HepG2 (cell line): Measurements from ENCODE around the gene HIRA. TPM values are rescaled to one million over a fixed set of nuclear protein-coding genes. Genes with fewer than 3 reads are reported as not detected.

Experiments
- ATAC-seq: fragments of 200-7000 bp; cut with Tn5 transposase; 3 replicates; pipeline ENCODE4 v1.9.1; 2020; ENCODE audit warnings: mild to moderate bottlenecking, moderate library complexity
- BruUV-seq: library from RNA; stranded (reverse); fragments of 400-500 nt; replicated peaks from 2 replicates; lab custom pipeline; 2021; lab: Mats Ljungman, UMichigan
- CTCF ChIA-PET: fragments of 300-600 bp; formaldehyde crosslinking; extraction: SDS; loops from one replicate; lab custom pipeline; 2021; ENCODE audit warnings: low total read pairs, inconsistent platforms, low intra/inter-chr PET ratio; lab: Yijun Ruan, JAX
- POLR2A ChIA-PET: fragments of 350-600 bp; sonication (Branson Sonifier 250); formaldehyde crosslinking; loops from one replicate; lab custom pipeline; 2020; ENCODE audit warnings: antibody characterized with exemption, inconsistent platforms; lab: Yijun Ruan, JAX
- DNase-seq: peaks from one replicate; pipeline ENCODE4 v3.0.0-alpha.2; 2015; ENCODE audit warnings: low spot score
- FAIRE-seq: peaks from 3 replicates; lab custom pipeline; 2011; peaks lifted over from hg19 to GRCh38; lab: Jason Lieb, UNC
- H2AFZ ChIP-seq: one replicate; pipeline ENCODE4 v1.6.1; 2011; ENCODE audit warnings: low read length, inconsistent platforms
- H3K27ac ChIP-seq: fragments of 300-600 bp; 3 replicates; pipeline ENCODE4 v1.8.0; 2011; ENCODE audit warnings: mixed run types, mild to moderate bottlenecking, mixed read lengths, low read length, inconsistent platforms; ENCODE audit not compliant: insufficient read depth; ENCODE audit errors: extremely low read length
- H3K27me3 ChIP-seq, 2 experiments: fragments of 200-600 bp in 1 of 2; 2 replicates in 1 of 2; 3 replicates in 1 of 2; pipeline versions ENCODE4 v1.6.0 to v1.8.0; 2011; ENCODE audit warnings: low read length in 2 of 2, mild to moderate bottlenecking in 2 of 2, moderate library complexity in 2 of 2, inconsistent platforms in 1 of 2; ENCODE audit not compliant: insufficient read depth in 2 of 2, control insufficient read depth in 1 of 2
- H3K36me3 ChIP-seq, 2 experiments: fragments of 200-600 bp in 1 of 2; replicated peaks in 1 of 2; 2 replicates in 1 of 2; 3 replicates in 1 of 2; pipeline versions ENCODE4 v1.5.1 to v1.8.0; 2011; ENCODE audit warnings: low read length in 2 of 2, inconsistent platforms in 1 of 2; ENCODE audit not compliant: insufficient read depth in 2 of 2, control insufficient read depth in 1 of 2
- H3K4me1 ChIP-seq: 2 replicates; pipeline ENCODE4 v1.5.1; 2012; ENCODE audit warnings: low read length, inconsistent platforms; ENCODE audit not compliant: insufficient read depth
- H3K4me2 ChIP-seq: 2 replicates; pipeline ENCODE4 v1.6.0; 2011; ENCODE audit warnings: low read depth, low read length, inconsistent platforms
- H3K4me3 ChIP-seq, 3 experiments: fragments of 200-600 bp in 1 of 3; sonication (generic), shearing (Covaris generic) in 1 of 3; replicated peaks in 1 of 3; 2 replicates each; pipeline ENCODE4 v1.5.1; 2011 to 2016; ENCODE audit warnings: low read length in 3 of 3, inconsistent platforms in 2 of 3, low read depth in 2 of 3, mild to moderate bottlenecking in 2 of 3, control low read depth in 1 of 3, mixed read lengths in 1 of 3; ENCODE audit not compliant: insufficient read depth in 1 of 3
- H3K79me2 ChIP-seq: one replicate; pipeline ENCODE4 v1.6.1; 2011; ENCODE audit warnings: low read length, inconsistent platforms; ENCODE audit not compliant: insufficient read depth
- H3K9ac ChIP-seq: 2 replicates; pipeline ENCODE4 v1.6.0; 2011; ENCODE audit warnings: mild to moderate bottlenecking, low read depth, low read length, inconsistent platforms; ENCODE audit not compliant: insufficient read depth
- H3K9me3 ChIP-seq: 2 replicates; pipeline ENCODE4 v1.5.1; 2012; ENCODE audit warnings: mild to moderate bottlenecking, low read length
- H4K20me1 ChIP-seq: 2 replicates; pipeline ENCODE4 v1.6.0; 2011; ENCODE audit warnings: inconsistent platforms, mild to moderate bottlenecking, low read length, moderate library complexity; ENCODE audit not compliant: insufficient read depth
- AHDC1 ChIP-seq: sonication (generic); formaldehyde crosslinking; IDR thresholded peaks from 2 replicates; pipeline ENCODE4 v1.5.1; 2020; ENCODE audit warnings: mild to moderate bottlenecking, missing genetic modification reagents, borderline replicate concordance
- ATF7-NPFF ChIP-seq: sonication (generic); formaldehyde crosslinking; IDR thresholded peaks from 2 replicates; pipeline ENCODE4 v1.8.1; 2023; ENCODE audit warnings: mild to moderate bottlenecking, low read depth, missing genetic modification reagents, moderate library complexity
- CBX2 ChIP-seq, 2 experiments: fragments of 200-600 bp in 1 of 2; sonication (generic); formaldehyde crosslinking in 1 of 2; IDR thresholded peaks; 2 replicates each; pipeline versions ENCODE4 v1.7.0 to v1.8.1; 2018 to 2022; ENCODE audit warnings: low read depth in 2 of 2, low read length in 1 of 2, mild to moderate bottlenecking in 1 of 2, missing genetic modification reagents in 1 of 2
- CEBPB ChIP-seq: IDR thresholded peaks from 2 replicates; pipeline ENCODE4 v1.6.1; 2011; ENCODE audit warnings: low read depth, low read length, improper control_type of control experiment, borderline replicate concordance
- CREB1 ChIP-seq, 2 experiments: fragments of 450-650 bp in 1 of 2; IDR thresholded peaks; 2 replicates each; pipeline ENCODE4 v1.6.1; 2016 to 2017; ENCODE audit warnings: control low read depth in 1 of 2, mild to moderate bottlenecking in 1 of 2, missing compliant biosample characterization in 1 of 2, missing genetic modification characterization in 1 of 2
- ETV5 ChIP-seq: IDR thresholded peaks from 2 replicates; pipeline ENCODE4 v1.6.1; 2018; ENCODE audit warnings: missing biosample characterization, missing genetic modification reagents, inconsistent platforms, borderline replicate concordance
- FOXP1 ChIP-seq, 2 experiments: fragments of 450-650 bp in 1 of 2; IDR thresholded peaks; 2 replicates each; pipeline ENCODE4 v1.6.1; 2017 to 2018; ENCODE audit warnings: antibody characterized with exemption in 1 of 2
- GABPA ChIP-seq, 2 experiments: IDR thresholded peaks; 2 replicates each; pipeline ENCODE4 v1.6.1; 2011 to 2016; ENCODE audit warnings: low read depth in 2 of 2, low read length in 1 of 2, missing biosample characterization in 1 of 2, missing genetic modification characterization in 1 of 2
- HOXA9 ChIP-seq: sonication (generic); formaldehyde crosslinking; IDR thresholded peaks from 2 replicates; pipeline ENCODE4 v1.8.1; 2022; ENCODE audit warnings: missing genetic modification reagents, mild to moderate bottlenecking, moderate library complexity, borderline replicate concordance
- NFE2 ChIP-seq: sonication (generic); formaldehyde crosslinking; IDR thresholded peaks from 2 replicates; pipeline ENCODE4 v1.4.0; 2020; ENCODE audit warnings: missing genetic modification reagents
- SP4 ChIP-seq: sonication (generic); formaldehyde crosslinking; IDR thresholded peaks from 2 replicates; pipeline ENCODE4 v1.8.1; 2023; ENCODE audit warnings: mild to moderate bottlenecking, missing genetic modification reagents
- SRSF1 ChIP-seq: fragments of 200-400 bp; formaldehyde crosslinking; optimal IDR thresholded peaks from 2 replicates; pipeline ENCODE3; 2017; ENCODE audit warnings: mild to moderate bottlenecking, low read depth, low read length, moderate library complexity
- TARDBP ChIP-seq: sonication (generic); formaldehyde crosslinking; IDR thresholded peaks from 2 replicates; pipeline ENCODE4 v1.8.0; 2022; ENCODE audit warnings: mild to moderate bottlenecking, missing genetic modification reagents
- TBL1XR1 ChIP-seq: fragments of 150-350 bp; IDR thresholded peaks from 2 replicates; pipeline ENCODE4 v1.6.1; 2014; ENCODE audit warnings: borderline replicate concordance, low read length; ENCODE audit not compliant: partially characterized antibody
- ZFP90 ChIP-seq: sonication (generic); formaldehyde crosslinking; IDR thresholded peaks from 2 replicates; pipeline ENCODE4 v1.8.0; 2022; ENCODE audit warnings: missing genetic modification reagents, mild to moderate bottlenecking, inconsistent platforms, borderline replicate concordance
- ZNF180 ChIP-seq: sonication (generic); formaldehyde crosslinking; IDR thresholded peaks from 2 replicates; pipeline ENCODE4 v1.4.0; 2020; ENCODE audit warnings: low read depth, missing genetic modification reagents, borderline replicate concordance
- ZNF431 ChIP-seq: sonication (generic); formaldehyde crosslinking; IDR thresholded peaks from 2 replicates; pipeline ENCODE4 v1.9.0; 2022; ENCODE audit warnings: missing genetic modification reagents, low read depth, mild to moderate bottlenecking, borderline replicate concordance
- ZNF432 ChIP-seq: sonication (generic); formaldehyde crosslinking; IDR thresholded peaks from 2 replicates; pipeline ENCODE4 v1.5.0; 2020; ENCODE audit warnings: missing genetic modification reagents, mild to moderate bottlenecking, borderline replicate concordance
- WGBS: methylation state at CpG from one replicate; pipeline ENCODE4 v1.1.6; 2017; ENCODE audit warnings: low lambda C conversion rate; 5-methylcytosine and 5-hydroxymethylcytosine counted together
- in situ Hi-C: cut with HindIII; loops from 2 replicates; pipeline ENCODE4 v1.10.0; 2017; ENCODE audit warnings: low pct_unique_long_range_greater_than_20kb; ENCODE audit not compliant: extremely low pct_ligation_motif_present
- intact Hi-C: fragments of 100-400 bp; cut with micrococcal nuclease; formaldehyde crosslinking; loops from one replicate; pipeline ENCODE4 v1.10.0; 2022; ENCODE audit not compliant: unreplicated experiment
- polyA plus RNA-seq, 8 experiments: library from polyadenylated mRNA; depleted of rRNA in 3 of 8; stranded (reverse) in 7 of 8; unstranded in 1 of 8; fragments of >200 nt; fragmentation: Illumina TruSeq in 4 of 8; extraction: Trizol in 4 of 8; gene quantifications; 2 replicates each; pipeline versions ENCODE4 v1.2.1 to v1.2.3, GENCODE V29; 2011 to 2016; ENCODE audit warnings: low read depth in 4 of 8, missing spikeins in 1 of 8, mixed read lengths in 1 of 8; ENCODE audit not compliant: insufficient read depth in 1 of 8
- total RNA-seq, 5 experiments: library from RNA; depleted of rRNA; stranded (reverse); fragments of >200 nt; fragmentation: Illumina TruSeq; extraction: Trizol; gene quantifications; 2 replicates each; pipeline ENCODE4 v1.2.3, GENCODE V29; 2016; ENCODE audit warnings: low read depth in 1 of 5

HIRA gene
- total and polyA plus RNA-seq, 2 of the 13 experiments (the other 11 are each of a cell fraction or from before 2014, with no cell fraction given) = 21.5 to 29.2 TPM

GRCh38 chr22:19460036-19460435, 28.5 kb upstream of the HIRA start:
- DNase-seq (no peak), FAIRE-seq (no peak), ATAC-seq (no peak)
- H3K27me3 ChIP-seq = no peaks in the 10 kb centered on the region
- no peak overlapping the region for H3K27ac ChIP-seq
- no peak overlapping the region for H3K4me3 ChIP-seq
- BruUV-seq = no TSS peak
- POLR2A ChIA-PET = no interaction called here
- H3K9ac ChIP-seq = no peak overlapping the region
- WGBS = 92% methylated on average over 2 of the region's 2 CpGs
- in situ Hi-C loops (no loop called here), intact Hi-C loops (no loop called here)
- no peak overlapping the region for H3K4me2 ChIP-seq
- H3K4me1 ChIP-seq = no peaks in the 10 kb centered on the region
- H2AFZ ChIP-seq = no peak overlapping the region
- no peak for TF ChIP-seq TARDBP (CRISPR knock-in tag)
- TF ChIP-seq ZNF432 (CRISPR knock-in tag) = no peak
- TF ChIP-seq CREB1 (IDR thresholded peaks at IDR 0.05) = no peak
- TF ChIP-seq CREB1 (CRISPR knock-in tag; IDR thresholded peaks at IDR 0.05) = no peak
- no peak for TF ChIP-seq CBX2 (IDR thresholded peaks at IDR 0.05; ENCODE audit: low read depth, low read length)
- TF ChIP-seq CBX2 (CRISPR knock-in tag; IDR thresholded peaks at IDR 0.05; ENCODE audit: low read depth) = no peak
- no peak for TF ChIP-seq ZFP90
- no peak for TF ChIP-seq SP4
- no peak for TF ChIP-seq ATF7-NPFF (CRISPR knock-in tag)
- TF ChIP-seq SRSF1 = no peak
- TF ChIP-seq ETV5 (CRISPR knock-in tag) = no peak
- no peak for TF ChIP-seq GABPA (IDR thresholded peaks at IDR 0.05; ENCODE audit: low read depth, low read length)
- no peak for TF ChIP-seq GABPA (CRISPR knock-in tag; IDR thresholded peaks at IDR 0.05; ENCODE audit: low read depth)
- TF ChIP-seq ZNF431 (CRISPR knock-in tag) = no peak
- TF ChIP-seq AHDC1 (CRISPR knock-in tag) = no peak
- no peak for TF ChIP-seq HOXA9 (CRISPR knock-in tag)
- no peak for TF ChIP-seq CEBPB
- no peak for TF ChIP-seq FOXP1 (IDR thresholded peaks at IDR 0.05)
- TF ChIP-seq FOXP1 (CRISPR knock-in tag; IDR thresholded peaks at IDR 0.05) = no peak
- TF ChIP-seq ZNF180 (CRISPR knock-in tag) = no peak
- no peak for TF ChIP-seq TBL1XR1
- no peak for TF ChIP-seq NFE2
- no peaks in the 10 kb centered on the region for H3K79me2 ChIP-seq
- CTCF ChIA-PET = no interaction called here
- H3K36me3 ChIP-seq = peaks cover 21 to 47% of the 10 kb centered on the region in 2 experiments; a peak in 4 of 5 replicates
- no peaks in the 10 kb centered on the region for H4K20me1 ChIP-seq
- H3K9me3 ChIP-seq = no peaks in the 10 kb centered on the region
